IPS-20b (cell line): ENCODE results near the gene PPCDC.

Experiments
- H3K27ac ChIP-seq: one replicate; pipeline ENCODE4 v1.5.1; 2013; ENCODE audit warnings: low read length
- H3K27me3 ChIP-seq: 2 replicates; pipeline ENCODE4 v1.6.1; 2013; ENCODE audit warnings: mild to moderate bottlenecking, low read length, inconsistent platforms; ENCODE audit not compliant: insufficient read depth
- H3K36me3 ChIP-seq: 2 replicates; pipeline ENCODE4 v1.6.1; 2013; ENCODE audit warnings: low read depth, mild to moderate bottlenecking, inconsistent platforms, low read length, moderate library complexity; ENCODE audit not compliant: insufficient read depth
- H3K4me1 ChIP-seq: 2 replicates; pipeline ENCODE4 v1.6.1; 2013; ENCODE audit warnings: mild to moderate bottlenecking, control low read depth, inconsistent platforms, low read length, moderate library complexity; ENCODE audit not compliant: insufficient read depth
- H3K4me3 ChIP-seq: 2 replicates; pipeline ENCODE4 v1.5.1; 2013; ENCODE audit warnings: mild to moderate bottlenecking, low read length, inconsistent platforms
- H3K9ac ChIP-seq: 2 replicates; pipeline ENCODE4 v1.6.1; 2013; ENCODE audit warnings: low read depth, mild to moderate bottlenecking, inconsistent platforms, low read length, moderate library complexity
- H3K9me3 ChIP-seq: 2 replicates; pipeline ENCODE4 v1.6.1; 2013; ENCODE audit warnings: mild to moderate bottlenecking, low read depth, low read length, inconsistent platforms; ENCODE audit not compliant: insufficient read depth

The PPCDC gene

GRCh38 chr15:75061272-75061671 lies 37.9 kb downstream of the PPCDC start:
- Histone ChIP-seq H3K27me3 (no peaks in the 10 kb centered on the region), H3K4me1 (no peaks in the 10 kb centered on the region; the same call in 1 of the 2 replicates), H3K27ac (no peak overlapping the region), H3K9me3 (peaks cover 2% of the 10 kb centered on the region; the same call in 1 of the 2 replicates), H3K36me3 (no peaks in the 10 kb centered on the region), H3K9ac (no peak overlapping the region), H3K4me3 (no peak overlapping the region)

- Histone ChIP-seq H3K4me1 (no peaks in the 10 kb centered on the region; the same call in 1 of the 2 replicates), H3K27me3 (no peaks in the 10 kb centered on the region), H3K36me3 (no peaks in the 10 kb centered on the region), H3K9me3 (peaks cover 11% of the 10 kb centered on the region; the same call in 1 of the 2 replicates), H3K9ac (no peak overlapping the region), H3K27ac (no peak overlapping the region), H3K4me3 (no peak overlapping the region)
Measured at GRCh38 chr15:75062706-75063105, 39.3 kb downstream of the PPCDC start.

GRCh38 chr15:75063338-75063737 lies 39.9 kb downstream of the PPCDC start:
- H3K27ac ChIP-seq = no peak overlapping the region
- no peaks in the 10 kb centered on the region for H3K27me3 ChIP-seq
- no peak overlapping the region for H3K4me3 ChIP-seq
- H3K36me3 ChIP-seq = no peaks in the 10 kb centered on the region
- no peaks in the 10 kb centered on the region; the same call in 1 of the 2 replicates for H3K4me1 ChIP-seq
- H3K9ac ChIP-seq = no peak overlapping the region
- peaks cover 11% of the 10 kb centered on the region; the same call in 1 of the 2 replicates for H3K9me3 ChIP-seq

GRCh38 chr15:75063889-75064288 lies 40.5 kb downstream of the PPCDC start:
- no peaks in the 10 kb centered on the region for H3K36me3 ChIP-seq
- H3K9me3 ChIP-seq = peaks cover 11% of the 10 kb centered on the region; the same call in 1 of the 2 replicates
- no peak overlapping the region for H3K27ac ChIP-seq
- H3K4me1 ChIP-seq = no peaks in the 10 kb centered on the region
- no peak overlapping the region for H3K9ac ChIP-seq
- H3K4me3 ChIP-seq = no peak overlapping the region
- H3K27me3 ChIP-seq = no peaks in the 10 kb centered on the region

GRCh38 chr15:75064846-75065245 lies 41.5 kb downstream of the PPCDC start:
- Histone ChIP-seq H3K36me3 (no peaks in the 10 kb centered on the region), H3K4me3 (no peak overlapping the region), H3K4me1 (no peaks in the 10 kb centered on the region), H3K27ac (no peak overlapping the region), H3K27me3 (no peaks in the 10 kb centered on the region), H3K9me3 (peaks cover 11% of the 10 kb centered on the region; the same call in 1 of the 2 replicates), H3K9ac (no peak overlapping the region)

- Histone ChIP-seq H3K9me3 (peaks cover 11% of the 10 kb centered on the region; the same call in 1 of the 2 replicates), H3K27me3 (no peaks in the 10 kb centered on the region), H3K4me3 (no peak overlapping the region), H3K9ac (no peak overlapping the region), H3K27ac (no peak overlapping the region), H3K4me1 (no peaks in the 10 kb centered on the region), H3K36me3 (no peaks in the 10 kb centered on the region)
Measured at GRCh38 chr15:75065467-75065850, 42.1 kb downstream of the PPCDC start.

GRCh38 chr15:75065851-75066509 lies 42.6 kb downstream of the PPCDC start:
- Histone ChIP-seq H3K9ac (no peak overlapping the region), H3K4me1 (no peaks in the 10 kb centered on the region), H3K27me3 (no peaks in the 10 kb centered on the region), H3K9me3 (peaks cover 11% of the 10 kb centered on the region; the same call in 1 of the 2 replicates), H3K4me3 (no peak overlapping the region), H3K36me3 (no peaks in the 10 kb centered on the region), H3K27ac (no peak overlapping the region)

GRCh38 chr15:75067123-75067830 lies 43.9 kb downstream of the PPCDC start:
- no peaks in the 10 kb centered on the region for H3K27me3 ChIP-seq
- no peaks in the 10 kb centered on the region for H3K4me1 ChIP-seq
- H3K9ac ChIP-seq = no peak overlapping the region
- H3K9me3 ChIP-seq = peaks cover 11% of the 10 kb centered on the region; the same call in 1 of the 2 replicates
- no peak overlapping the region for H3K27ac ChIP-seq
- H3K4me3 ChIP-seq = no peak overlapping the region
- H3K36me3 ChIP-seq = no peaks in the 10 kb centered on the region

GRCh38 chr15:75068748-75069147 lies 45.4 kb downstream of the PPCDC start:
- H3K9ac ChIP-seq = no peak overlapping the region
- H3K4me3 ChIP-seq = no peak overlapping the region
- peaks cover 11% of the 10 kb centered on the region; the same call in 1 of the 2 replicates for H3K9me3 ChIP-seq
- H3K27me3 ChIP-seq = no peaks in the 10 kb centered on the region
- no peaks in the 10 kb centered on the region for H3K36me3 ChIP-seq
- H3K27ac ChIP-seq = no peak overlapping the region
- no peaks in the 10 kb centered on the region for H3K4me1 ChIP-seq

GRCh38 chr15:75069301-75069925 lies 46.0 kb downstream of the PPCDC start:
- Histone ChIP-seq H3K27ac (no peak overlapping the region), H3K36me3 (no peaks in the 10 kb centered on the region), H3K9me3 (peaks cover 11% of the 10 kb centered on the region; the same call in 1 of the 2 replicates), H3K4me1 (no peaks in the 10 kb centered on the region), H3K4me3 (no peak overlapping the region), H3K27me3 (no peaks in the 10 kb centered on the region), H3K9ac (no peak overlapping the region)

GRCh38 chr15:75070674-75071073 lies 47.3 kb downstream of the PPCDC start:
- no peak overlapping the region for H3K27ac ChIP-seq
- H3K9ac ChIP-seq = no peak overlapping the region
- H3K4me1 ChIP-seq = no peaks in the 10 kb centered on the region
- no peak overlapping the region for H3K4me3 ChIP-seq
- peaks cover 11% of the 10 kb centered on the region; the same call in 1 of the 2 replicates for H3K9me3 ChIP-seq
- no peaks in the 10 kb centered on the region for H3K36me3 ChIP-seq
- H3K27me3 ChIP-seq = no peaks in the 10 kb centered on the region
